Measurements from ENCODE around the gene RPL29. TPM values are rescaled to one million over a fixed set of nuclear protein-coding genes. Genes with fewer than 3 reads are reported as not detected.

Gene RPL29
- total and polyA plus RNA-seq, 2 donors from 2014 or later = 785 to 1,416 TPM

DNA sequence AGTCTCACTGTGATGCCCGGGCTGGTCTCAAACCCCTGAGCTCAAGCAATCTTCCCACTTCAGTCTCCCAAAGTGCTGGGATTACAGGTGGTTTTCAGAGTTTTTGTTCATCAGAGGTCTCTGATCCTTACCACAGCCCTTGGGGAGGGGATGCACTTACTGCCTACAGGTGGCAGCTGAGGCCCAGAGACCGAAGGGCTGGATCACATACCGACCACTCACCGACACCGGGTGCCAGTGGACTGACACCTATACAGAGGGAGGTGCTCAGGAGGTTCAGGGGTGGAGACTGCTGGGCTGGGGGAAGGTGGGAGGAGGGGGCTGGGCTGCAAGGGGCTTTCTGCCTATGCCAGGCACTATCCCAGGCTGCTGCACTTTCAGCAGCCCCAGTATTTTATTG lies 41.1 kb upstream of the RPL29 start:
- no peak for FAIRE-seq

DNA sequence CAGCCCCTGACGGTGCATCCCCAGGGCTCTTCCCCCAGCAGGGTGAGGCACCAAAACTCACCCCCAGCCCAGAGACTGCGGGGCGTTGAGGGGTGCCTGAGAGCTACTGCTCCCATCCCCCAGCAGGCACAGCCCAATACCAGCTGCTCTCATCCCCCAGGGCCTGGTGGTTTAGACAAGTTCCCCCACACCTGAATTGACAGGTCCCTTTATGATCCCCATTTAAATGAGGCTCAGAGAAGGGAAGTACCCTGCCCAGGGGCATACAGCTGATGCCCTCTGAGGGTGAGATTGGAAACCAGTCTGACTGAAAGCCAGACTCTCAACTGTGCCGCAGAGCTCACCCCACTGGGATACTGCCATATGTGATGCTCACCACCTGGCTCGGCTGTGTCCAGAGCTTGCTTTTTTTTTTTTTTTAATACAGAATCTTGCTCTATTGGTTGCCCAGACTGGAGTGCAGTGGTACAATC lies 40.6 kb upstream of the RPL29 start:
- H3K9me3 ChIP-seq (ENCODE audit: control insufficient read depth in 2 of 3, insufficient read depth in 1 of 3, low read length in 3 of 3) = no peaks in the 10 kb centered on the region
- no peak overlapping the region for H3K9ac ChIP-seq (ENCODE audit: low read length in 3 of 3)
- DNase-seq (no peak), FAIRE-seq (no peak)
- no peak overlapping the region for H3K27ac ChIP-seq (ENCODE audit: low read depth in 2 of 2, low read length in 2 of 2)
- no peak overlapping the region for H3K4me3 ChIP-seq (ENCODE audit: low read length in 3 of 3)
- intact Hi-C loops (cut with DNase I) = no loop called here
- H3K27me3 ChIP-seq (ENCODE audit: control insufficient read depth, insufficient read depth, low read length) = no peaks in the 10 kb centered on the region
- TF ChIP-seq, protein P1, sequence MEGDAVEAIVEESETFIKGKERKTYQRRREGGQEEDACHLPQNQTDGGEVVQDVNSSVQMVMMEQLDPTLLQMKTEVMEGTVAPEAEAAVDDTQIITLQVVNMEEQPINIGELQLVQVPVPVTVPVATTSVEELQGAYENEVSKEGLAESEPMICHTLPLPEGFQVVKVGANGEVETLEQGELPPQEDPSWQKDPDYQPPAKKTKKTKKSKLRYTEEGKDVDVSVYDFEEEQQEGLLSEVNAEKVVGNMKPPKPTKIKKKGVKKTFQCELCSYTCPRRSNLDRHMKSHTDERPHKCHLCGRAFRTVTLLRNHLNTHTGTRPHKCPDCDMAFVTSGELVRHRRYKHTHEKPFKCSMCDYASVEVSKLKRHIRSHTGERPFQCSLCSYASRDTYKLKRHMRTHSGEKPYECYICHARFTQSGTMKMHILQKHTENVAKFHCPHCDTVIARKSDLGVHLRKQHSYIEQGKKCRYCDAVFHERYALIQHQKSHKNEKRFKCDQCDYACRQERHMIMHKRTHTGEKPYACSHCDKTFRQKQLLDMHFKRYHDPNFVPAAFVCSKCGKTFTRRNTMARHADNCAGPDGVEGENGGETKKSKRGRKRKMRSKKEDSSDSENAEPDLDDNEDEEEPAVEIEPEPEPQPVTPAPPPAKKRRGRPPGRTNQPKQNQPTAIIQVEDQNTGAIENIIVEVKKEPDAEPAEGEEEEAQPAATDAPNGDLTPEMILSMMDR (IDR thresholded peaks at IDR 0.05; ENCODE audit: borderline replicate concordance, extremely low read depth, insufficient read depth) = no peak
- H3K4me1 ChIP-seq (ENCODE audit: control insufficient read depth in 2 of 3, insufficient read depth in 2 of 3, low read depth in 1 of 3, low read length in 3 of 3) = no peaks in the 10 kb centered on the region
- H3K36me3 ChIP-seq (ENCODE audit: control insufficient read depth in 2 of 3, insufficient read depth in 3 of 3, low read length in 3 of 3) = no peaks in the 10 kb centered on the region

More for the DNA sequence above, 41.1 kb upstream of the RPL29 start:
- Histone ChIP-seq H3K4me1 (ENCODE audit: control insufficient read depth in 2 of 3, insufficient read depth in 2 of 3, low read depth in 1 of 3, low read length in 3 of 3) (no peaks in the 10 kb centered on the region), H3K9ac (ENCODE audit: low read length in 3 of 3) (no peak overlapping the region), H3K36me3 (ENCODE audit: control insufficient read depth in 2 of 3, insufficient read depth in 3 of 3, low read length in 3 of 3) (no peaks in the 10 kb centered on the region), H3K9me3 (ENCODE audit: control insufficient read depth in 2 of 3, insufficient read depth in 1 of 3, low read length in 3 of 3) (no peaks in the 10 kb centered on the region), H3K27me3 (ENCODE audit: control insufficient read depth, insufficient read depth, low read length) (no peaks in the 10 kb centered on the region), H3K4me3 (ENCODE audit: low read length in 3 of 3) (no peak overlapping the region), H3K27ac (ENCODE audit: low read depth in 2 of 2, low read length in 2 of 2) (no peak overlapping the region)
- intact Hi-C loops (cut with DNase I) = no loop called here
- DNase-seq = no peak
- TF ChIP-seq, protein P1 (IDR thresholded peaks at IDR 0.05; ENCODE audit: borderline replicate concordance, extremely low read depth, insufficient read depth) = no peak

DNA sequence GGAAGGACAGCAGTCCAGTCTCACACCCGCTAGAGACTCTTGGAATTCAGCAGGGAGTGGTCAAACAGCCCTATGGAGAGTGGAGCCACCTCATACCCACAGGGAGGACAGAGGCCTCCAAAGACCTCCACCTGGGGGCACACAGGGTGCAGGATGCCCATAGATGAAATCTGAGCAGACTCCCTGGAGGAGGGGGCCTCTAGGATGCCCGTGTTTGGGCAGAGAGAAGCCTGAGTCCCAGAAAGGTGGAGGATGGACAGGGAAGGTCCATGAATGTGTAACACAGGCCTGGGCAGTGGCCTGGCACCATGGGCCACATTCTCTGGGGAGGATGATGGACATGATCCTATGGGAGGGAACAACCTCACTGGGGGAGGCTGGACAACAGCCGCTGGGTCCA lies 39.0 kb upstream of the RPL29 start:
- FAIRE-seq = no peak
- Histone ChIP-seq H3K27me3 (ENCODE audit: control insufficient read depth, insufficient read depth, low read length) (no peaks in the 10 kb centered on the region), H3K9me3 (ENCODE audit: control insufficient read depth in 2 of 3, insufficient read depth in 1 of 3, low read length in 3 of 3) (no peaks in the 10 kb centered on the region)

More for the DNA sequence above, 39.0 kb upstream of the RPL29 start:
- Histone ChIP-seq H3K36me3 (ENCODE audit: control insufficient read depth in 2 of 3, insufficient read depth in 3 of 3, low read length in 3 of 3) (no peaks in the 10 kb centered on the region), H3K27ac (ENCODE audit: low read depth in 2 of 2, low read length in 2 of 2) (no peak overlapping the region), H3K4me3 (ENCODE audit: low read length in 3 of 3) (no peak overlapping the region), H3K4me1 (ENCODE audit: control insufficient read depth in 2 of 3, insufficient read depth in 2 of 3, low read depth in 1 of 3, low read length in 3 of 3) (no peaks in the 10 kb centered on the region), H3K9ac (ENCODE audit: low read length in 3 of 3) (no peak overlapping the region)
- TF ChIP-seq, protein P1 (IDR thresholded peaks at IDR 0.05; ENCODE audit: borderline replicate concordance, extremely low read depth, insufficient read depth) = no peak
- no peak for DNase-seq
- intact Hi-C loops (cut with DNase I) = no loop called here
